ENCODE measurements around the gene INTS12. TPM values are rescaled to one million over a fixed set of nuclear protein-coding genes. Genes with fewer than 3 reads are reported as not detected.

The INTS12 gene
- total and polyA plus RNA-seq, 2 of the 8 experiments (the other 6 are each of a cell fraction or from before 2014, with no cell fraction given) = 12.3 to 14.1 TPM

GRCh38 chr4:105674011-105674410 lies 34.5 kb downstream of the INTS12 start (continued):
- TF ChIP-seq CHD7 (IDR thresholded peaks at IDR 0.05; ENCODE audit: insufficient replicate concordance, low read length) (no peak), NRF1 (IDR thresholded peaks at IDR 0.05; ENCODE audit: low read depth, low read length) (no peak)
